Prostate gland (tissue), 2 donors: Measurements from ENCODE around the gene RSPH1.

Source experiments
- POLR2A ChIP-seq: fragments of 450-650 bp; IDR thresholded peaks from one replicate; pipeline ENCODE4 v1.6.1; 2016; ENCODE audit warnings: antibody characterized with exemption, mild to moderate bottlenecking
- POLR2AphosphoS5 ChIP-seq: sonication (generic); formaldehyde crosslinking; IDR thresholded peaks from one replicate; pipeline ENCODE4 v1.6.1; 2017; ENCODE audit warnings: antibody characterized with exemption
- TF ChIP-seq, protein P1 (sequence below), 4 experiments: fragments of 200-600 bp in 2 of 4; fragments of 450-650 bp in 2 of 4; sonication (generic) in 2 of 4; IDR thresholded peaks; 1 replicate in 3 of 4; 2 replicates in 1 of 4; pipeline ENCODE4 v1.5.1; 2016 to 2019; ENCODE audit warnings: antibody characterized with exemption in 4 of 4, mild to moderate bottlenecking in 2 of 4, moderate library complexity in 2 of 4

- TF ChIP-seq, protein P1, sequence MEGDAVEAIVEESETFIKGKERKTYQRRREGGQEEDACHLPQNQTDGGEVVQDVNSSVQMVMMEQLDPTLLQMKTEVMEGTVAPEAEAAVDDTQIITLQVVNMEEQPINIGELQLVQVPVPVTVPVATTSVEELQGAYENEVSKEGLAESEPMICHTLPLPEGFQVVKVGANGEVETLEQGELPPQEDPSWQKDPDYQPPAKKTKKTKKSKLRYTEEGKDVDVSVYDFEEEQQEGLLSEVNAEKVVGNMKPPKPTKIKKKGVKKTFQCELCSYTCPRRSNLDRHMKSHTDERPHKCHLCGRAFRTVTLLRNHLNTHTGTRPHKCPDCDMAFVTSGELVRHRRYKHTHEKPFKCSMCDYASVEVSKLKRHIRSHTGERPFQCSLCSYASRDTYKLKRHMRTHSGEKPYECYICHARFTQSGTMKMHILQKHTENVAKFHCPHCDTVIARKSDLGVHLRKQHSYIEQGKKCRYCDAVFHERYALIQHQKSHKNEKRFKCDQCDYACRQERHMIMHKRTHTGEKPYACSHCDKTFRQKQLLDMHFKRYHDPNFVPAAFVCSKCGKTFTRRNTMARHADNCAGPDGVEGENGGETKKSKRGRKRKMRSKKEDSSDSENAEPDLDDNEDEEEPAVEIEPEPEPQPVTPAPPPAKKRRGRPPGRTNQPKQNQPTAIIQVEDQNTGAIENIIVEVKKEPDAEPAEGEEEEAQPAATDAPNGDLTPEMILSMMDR (IDR thresholded peaks at IDR 0.05): no peak
- TF ChIP-seq POLR2A (no peak), POLR2AphosphoS5 (no peak)
Measured at GRCh38 chr21:42503711-42504110, 7.7 kb upstream of the RSPH1 start.
